H1 (cell line): Measurements from ENCODE around the gene FMNL1. TPM values are rescaled to one million over a fixed set of nuclear protein-coding genes. Genes with fewer than 3 reads are reported as not detected.

Experiments
- CTCF ChIA-PET: fragments of 300-600 bp; sonication (Branson Sonifier 250); formaldehyde crosslinking; loops from one replicate; lab custom pipeline; 2021; ENCODE audit not compliant: partially characterized antibody; lab: Charles Lee
- POLR2A ChIA-PET: fragments of 300-600 bp; sonication (Branson Sonifier 250); formaldehyde crosslinking; loops from one replicate; lab custom pipeline; 2021; ENCODE audit warnings: inconsistent platforms; ENCODE audit not compliant: partially characterized antibody; lab: Charles Lee
- DNase-seq, 2 experiments: peaks; one replicate each; pipeline versions ENCODE4 v3.0.0 to v3.0.0-alpha.2; 2010 to 2022; ENCODE audit warnings: low spot score in 2 of 2, low read depth in 1 of 2, mixed read lengths in 1 of 2
- FAIRE-seq: peaks from 2 replicates; lab custom pipeline; 2011; peaks lifted over from hg19 to GRCh38; lab: Jason Lieb, UNC
- H2AFZ ChIP-seq: 2 replicates; pipeline ENCODE4 v1.8.1; 2012; ENCODE audit warnings: low read length, inconsistent platforms
- H2AK5ac ChIP-seq: 2 replicates; pipeline ENCODE4 v1.6.1; 2013; ENCODE audit warnings: low read depth, low read length
- H2BK120ac ChIP-seq: replicated peaks from 2 replicates; pipeline ENCODE3; 2013; ENCODE audit warnings: low read depth, low read length, inconsistent platforms
- H2BK12ac ChIP-seq: 2 replicates; pipeline ENCODE4 v1.6.1; 2013; ENCODE audit warnings: low read depth, low read length
- H2BK15ac ChIP-seq: 2 replicates; pipeline ENCODE4 v1.6.1; 2013; ENCODE audit warnings: low read length
- H2BK20ac ChIP-seq: 2 replicates; pipeline ENCODE4 v1.6.1; 2013; ENCODE audit warnings: low read length
- H2BK5ac ChIP-seq: 2 replicates; pipeline ENCODE4 v1.6.1; 2013; ENCODE audit warnings: low read depth, low read length
- H3K14ac ChIP-seq: 2 replicates; pipeline ENCODE4 v1.6.1; 2013; ENCODE audit warnings: inconsistent platforms; ENCODE audit not compliant: insufficient read length
- H3K18ac ChIP-seq: 2 replicates; pipeline ENCODE4 v1.6.1; 2013; ENCODE audit warnings: low read length; ENCODE audit errors: extremely low read depth
- H3K23ac ChIP-seq: 2 replicates; pipeline ENCODE4 v1.6.1; 2013; ENCODE audit warnings: inconsistent platforms; ENCODE audit not compliant: insufficient read length
- H3K23me2 ChIP-seq: 2 replicates; pipeline ENCODE4 v1.6.1; 2013; ENCODE audit warnings: low read depth, low read length
- H3K27ac ChIP-seq: 2 replicates; pipeline ENCODE4 v1.6.1; 2011; ENCODE audit warnings: low read depth, low read length, inconsistent platforms
- H3K27me3 ChIP-seq, 4 experiments: replicated peaks in 1 of 4; 1 replicate in 1 of 4; 2 replicates in 3 of 4; pipeline versions ENCODE4 v1.6.1 to v1.8.1; 2011 to 2013; ENCODE audit warnings: low read length in 3 of 4, mild to moderate bottlenecking in 3 of 4, inconsistent platforms in 2 of 4, mixed read lengths in 2 of 4, moderate library complexity in 1 of 4; ENCODE audit not compliant: control insufficient read depth in 3 of 4, insufficient read depth in 3 of 4; ENCODE audit errors: extremely low read depth in 1 of 4
- H3K36me3 ChIP-seq, 4 experiments: 2 replicates each; pipeline versions ENCODE4 v1.6.1 to v1.8.1; 2011 to 2013; ENCODE audit warnings: mild to moderate bottlenecking in 4 of 4, low read length in 3 of 4, moderate library complexity in 2 of 4, control low read depth in 1 of 4, inconsistent platforms in 1 of 4; ENCODE audit not compliant: insufficient read depth in 4 of 4, control insufficient read depth in 2 of 4
- H3K4ac ChIP-seq: replicated peaks from 2 replicates; pipeline ENCODE3; 2013; ENCODE audit warnings: low read length, low read depth, mixed read lengths, inconsistent platforms; ENCODE audit not compliant: insufficient read length
- H3K4me1 ChIP-seq, 4 experiments: replicated peaks in 1 of 4; 1 replicate in 1 of 4; 2 replicates in 3 of 4; pipeline versions ENCODE4 v1.6.1 to v1.8.1; 2011 to 2013; ENCODE audit warnings: low read length in 3 of 4, inconsistent platforms in 2 of 4, mixed read lengths in 1 of 4; ENCODE audit not compliant: insufficient read depth in 4 of 4, control insufficient read depth in 3 of 4
- H3K4me2 ChIP-seq, 2 experiments: 2 replicates each; pipeline versions ENCODE4 v1.6.1 to v1.8.1; 2011 to 2013; ENCODE audit warnings: low read depth in 2 of 2, low read length in 2 of 2, control low read depth in 1 of 2, inconsistent platforms in 1 of 2, mild to moderate bottlenecking in 1 of 2; ENCODE audit not compliant: insufficient read depth in 1 of 2
- H3K4me3 ChIP-seq, 4 experiments: fragments of 200-600, 300-600 bp in 1 of 4; sonication (generic), shearing (Covaris generic), sonication (Bioruptor Twin) in 1 of 4; 2 replicates each; pipeline versions ENCODE4 v1.5.1 to v1.8.1; 2011 to 2016; ENCODE audit warnings: low read length in 4 of 4, low read depth in 3 of 4, control low read depth in 2 of 4, inconsistent platforms in 2 of 4, mild to moderate bottlenecking in 2 of 4, mixed read lengths in 1 of 4, moderate library complexity in 1 of 4; ENCODE audit not compliant: insufficient read depth in 2 of 4; ENCODE audit errors: extremely low read depth in 1 of 4
- H3K56ac ChIP-seq: replicated peaks from 2 replicates; pipeline ENCODE3; 2013; ENCODE audit warnings: low read depth, mild to moderate bottlenecking, mixed read lengths, low read length, inconsistent platforms; ENCODE audit not compliant: insufficient read length
- H3K79me1 ChIP-seq: 2 replicates; pipeline ENCODE4 v1.6.1; 2013; ENCODE audit warnings: low read depth, low read length, control low read depth
- H3K79me2 ChIP-seq, 2 experiments: 2 replicates each; pipeline versions ENCODE4 v1.6.1 to v1.8.1; 2012 to 2013; ENCODE audit warnings: low read length in 2 of 2, mild to moderate bottlenecking in 2 of 2, inconsistent platforms in 1 of 2; ENCODE audit not compliant: insufficient read depth in 2 of 2, control insufficient read depth in 1 of 2
- H3K9ac ChIP-seq, 4 experiments: replicated peaks in 1 of 4; 1 replicate in 1 of 4; 2 replicates in 3 of 4; pipeline versions ENCODE4 v1.6.1 to v1.8.1; 2011 to 2013; ENCODE audit warnings: low read depth in 3 of 4, low read length in 3 of 4, control low read depth in 2 of 4, mild to moderate bottlenecking in 2 of 4, moderate library complexity in 2 of 4, inconsistent platforms in 1 of 4; ENCODE audit errors: extremely low read depth in 1 of 4
- H3K9me3 ChIP-seq, 2 experiments: 2 replicates each; pipeline versions ENCODE4 v1.6.1 to v1.8.1; 2012 to 2013; ENCODE audit warnings: mild to moderate bottlenecking in 2 of 2, moderate library complexity in 2 of 2, control low read depth in 1 of 2, inconsistent platforms in 1 of 2, low read depth in 1 of 2, low read length in 1 of 2, mixed read lengths in 1 of 2; ENCODE audit not compliant: insufficient read depth in 2 of 2
- H4K20me1 ChIP-seq, 2 experiments: replicated peaks in 1 of 2; 2 replicates each; pipeline versions ENCODE3 to v1.8.1; 2011 to 2013; ENCODE audit warnings: inconsistent platforms in 2 of 2, low read length in 2 of 2, mild to moderate bottlenecking in 1 of 2; ENCODE audit not compliant: insufficient read depth in 2 of 2, control insufficient read depth in 1 of 2
- H4K5ac ChIP-seq: 2 replicates; pipeline ENCODE4 v1.6.1; 2013; ENCODE audit warnings: low read length, low read depth, mixed read lengths, inconsistent platforms; ENCODE audit not compliant: insufficient read length
- H4K8ac ChIP-seq: 2 replicates; pipeline ENCODE4 v1.8.0; 2013; ENCODE audit warnings: mild to moderate bottlenecking, moderate library complexity, low read length, inconsistent platforms; ENCODE audit not compliant: insufficient read depth; ENCODE audit errors: extremely low read depth
- H4K91ac ChIP-seq: replicated peaks from 2 replicates; pipeline ENCODE3; 2013; ENCODE audit warnings: low read length, mixed read lengths, inconsistent platforms; ENCODE audit not compliant: insufficient read length
- EZH2 ChIP-seq: fragments of 200-600 bp; sonication (generic); IDR thresholded peaks from 2 replicates; pipeline ENCODE4 v1.7.1; 2012; ENCODE audit warnings: low read depth, mild to moderate bottlenecking, moderate library complexity, low read length, inconsistent platforms; ENCODE audit not compliant: severe bottlenecking
- TAF7 ChIP-seq: optimal IDR thresholded peaks from 2 replicates; pipeline ENCODE3; 2011; ENCODE audit warnings: low read depth, mild to moderate bottlenecking, inconsistent platforms, low read length, moderate library complexity, borderline replicate concordance
- TEAD4 ChIP-seq: IDR thresholded peaks from 2 replicates; pipeline ENCODE4 v1.6.1; 2012; ENCODE audit warnings: low read depth, low read length, inconsistent platforms, mixed read lengths
- ZNF274 ChIP-seq: IDR thresholded peaks from 2 replicates; pipeline ENCODE4 v1.7.0; 2012; ENCODE audit warnings: low read length, borderline replicate concordance; ENCODE audit errors: extremely low read depth
- WGBS, 2 experiments: shearing (Covaris generic) in 1 of 2; methylation state at CpG; one replicate each; pipeline versions ENCODE4 v1.1.6 to v1.1.7; 2013 to 2015; ENCODE audit warnings: low lambda C conversion rate in 2 of 2, mixed read lengths in 2 of 2, inconsistent platforms in 1 of 2, low coverage in 1 of 2, missing lambda C conversion rate in 1 of 2; ENCODE audit not compliant: insufficient replicate concordance in 2 of 2, insufficient coverage in 1 of 2, insufficient read length in 1 of 2; ENCODE audit errors: extremely low coverage in 1 of 2, missing lambda C conversion rate in 1 of 2; 5-methylcytosine and 5-hydroxymethylcytosine counted together
- polyA plus RNA-seq, 7 experiments: library from polyadenylated mRNA; depleted of rRNA in 3 of 7; stranded (reverse) in 5 of 7; unstranded in 2 of 7; fragments of >200 nt in 5 of 7; fragments of 200-250 nt in 2 of 7; gene quantifications; 1 replicate in 5 of 7; 2 replicates in 1 of 7; 4 replicates in 1 of 7; pipeline versions ENCODE4 v1.2.1 to v1.2.3, GENCODE V29; 2011 to 2013; ENCODE audit warnings: missing spikeins in 2 of 7, mixed read lengths in 2 of 7
- total RNA-seq: library from RNA; stranded (reverse); fragmentation: NEBNext Ultra II Directional; extraction: Animal tissue kit (Norgen Biotek cat#: 25700); gene quantifications from 2 replicates; pipeline ENCODE4 v1.2.1, GENCODE V29; 2021

The FMNL1 gene
- total and polyA plus RNA-seq, 2 of the 8 experiments (the other 6 are each of a cell fraction or from before 2014, with no cell fraction given) = 2.5 to 8.6 TPM

DNA sequence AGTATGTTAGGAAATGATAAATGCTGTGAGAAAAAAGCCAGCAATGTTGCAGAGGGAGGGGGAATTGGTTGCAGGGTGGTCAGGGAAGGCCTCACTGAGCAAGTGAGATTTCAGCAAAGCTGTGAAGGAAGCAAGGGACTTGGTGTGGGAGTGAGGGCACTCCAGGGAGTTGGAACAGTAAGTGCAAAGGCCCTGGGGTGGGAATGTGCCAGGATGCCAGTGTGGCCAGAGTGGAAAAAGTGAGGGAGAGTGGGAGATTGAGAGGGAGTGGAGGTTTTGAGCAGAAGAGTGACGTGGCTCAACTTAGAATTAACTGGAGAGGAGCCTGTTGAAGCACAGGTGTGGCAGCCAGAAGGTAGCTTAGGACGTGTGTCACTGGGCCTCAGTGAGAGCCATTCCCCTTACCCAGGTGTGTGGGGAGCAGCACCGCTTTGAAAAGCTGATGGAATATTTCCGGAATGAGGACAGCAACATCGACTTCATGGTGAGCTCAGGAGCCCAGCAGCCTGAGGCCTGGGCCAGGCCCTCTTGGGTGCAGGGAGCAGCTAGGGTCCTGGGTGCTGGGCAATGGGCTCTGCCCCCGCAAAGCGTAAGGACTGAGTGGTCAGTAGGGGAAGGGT lies 16.6 kb downstream of the FMNL1 start:
- H2AFZ ChIP-seq = no peak overlapping the region
- H3K4ac ChIP-seq = no peak overlapping the region
- FAIRE-seq (no peak), DNase-seq (no peak)
- no peak overlapping the region for H3K18ac ChIP-seq
- H3K79me1 ChIP-seq = no peaks in the 10 kb centered on the region
- H2BK5ac ChIP-seq = no peak overlapping the region
- H3K23ac ChIP-seq = no peak overlapping the region
- H3K36me3 ChIP-seq = no peaks in the 10 kb centered on the region
- CTCF ChIA-PET = interaction anchor here (0.5 to 22.1 kb wide), 7 partner anchors 10 to 152 kb away, joined by 3 to 362 read pairs (median 5); partner anchors contain the start of gene FMNL1
- H3K4me3 ChIP-seq = no peak overlapping the region
- H3K23me2 ChIP-seq = peaks cover 13% of the 10 kb centered on the region; the same call in 1 of the 2 replicates
- no peak overlapping the region for H2BK15ac ChIP-seq
- H3K9me3 ChIP-seq = no peaks in the 10 kb centered on the region
- H2AK5ac ChIP-seq = no peak overlapping the region
- no peak overlapping the region for H2BK20ac ChIP-seq
- 86% methylated on average over 7 of the region's 7 CpGs; no CpG with 5 or more reads in 1 of the 2 experiments for WGBS, 2 experiments
- POLR2A ChIA-PET = interaction anchor here (0.6 to 1.1 kb wide), 2 partner anchors 18 to 90 kb away, joined by 3 read pairs; partner anchors contain the start of gene HEXIM1
- H4K20me1 ChIP-seq = peaks cover 0 to 3% of the 10 kb centered on the region in 2 experiments
- H2BK12ac ChIP-seq = no peak overlapping the region
- no peak overlapping the region for H3K9ac ChIP-seq
- no peak overlapping the region for H3K27ac ChIP-seq
- H4K5ac ChIP-seq = no peak overlapping the region
- H3K27me3 ChIP-seq = peaks cover 0 to 29% (median 18%) of the 10 kb centered on the region in 4 experiments; a peak in 6 of 7 replicates
- H3K79me2 ChIP-seq = no peaks in the 10 kb centered on the region
- peaks cover 3 to 21% (median 16%) of the 10 kb centered on the region in 4 experiments for H3K4me1 ChIP-seq
- H3K4me2 ChIP-seq = no peak overlapping the region
- no peak overlapping the region for H2BK120ac ChIP-seq
- no peak overlapping the region for H3K56ac ChIP-seq
- no peak overlapping the region for H3K14ac ChIP-seq
- no peak overlapping the region for H4K8ac ChIP-seq
- H4K91ac ChIP-seq = no peak overlapping the region
- TF ChIP-seq TAF7 (no peak), ZNF274 (no peak), TEAD4 (no peak), EZH2 (no peak)
